PFSK-1 (cell line): ENCODE results near the gene TMX1.

Source experiments
- FOXP2 ChIP-seq: optimal IDR thresholded peaks from 2 replicates; pipeline ENCODE3; 2011; ENCODE audit warnings: borderline replicate concordance, control low read depth, inconsistent platforms; ENCODE audit not compliant: insufficient read depth; ENCODE audit errors: extremely low read length, extremely low read depth
- POLR2AphosphoS5 ChIP-seq: IDR thresholded peaks from 2 replicates; pipeline ENCODE4 v1.6.1; 2012; ENCODE audit warnings: low read depth, mild to moderate bottlenecking, control low read depth, low read length, moderate library complexity
- REST ChIP-seq, 2 experiments: IDR thresholded peaks; 2 replicates each; pipeline versions ENCODE4 v1.6.1 to v1.8.0; 2011 to 2012; ENCODE audit warnings: low read depth in 2 of 2, low read length in 2 of 2, control low read depth in 1 of 2, inconsistent platforms in 1 of 2, mild to moderate bottlenecking in 1 of 2, moderate library complexity in 1 of 2; ENCODE audit not compliant: insufficient read depth in 1 of 2
- SIN3A ChIP-seq: IDR thresholded peaks from 2 replicates; pipeline ENCODE4 v1.6.1; 2012; ENCODE audit warnings: mild to moderate bottlenecking, low read length, moderate library complexity, borderline replicate concordance; ENCODE audit not compliant: insufficient read depth
- TAF1 ChIP-seq: IDR thresholded peaks from 2 replicates; pipeline ENCODE4 v1.6.1; 2012; ENCODE audit warnings: low read length, control low read depth, borderline replicate concordance; ENCODE audit not compliant: insufficient read depth

Gene TMX1

DNA sequence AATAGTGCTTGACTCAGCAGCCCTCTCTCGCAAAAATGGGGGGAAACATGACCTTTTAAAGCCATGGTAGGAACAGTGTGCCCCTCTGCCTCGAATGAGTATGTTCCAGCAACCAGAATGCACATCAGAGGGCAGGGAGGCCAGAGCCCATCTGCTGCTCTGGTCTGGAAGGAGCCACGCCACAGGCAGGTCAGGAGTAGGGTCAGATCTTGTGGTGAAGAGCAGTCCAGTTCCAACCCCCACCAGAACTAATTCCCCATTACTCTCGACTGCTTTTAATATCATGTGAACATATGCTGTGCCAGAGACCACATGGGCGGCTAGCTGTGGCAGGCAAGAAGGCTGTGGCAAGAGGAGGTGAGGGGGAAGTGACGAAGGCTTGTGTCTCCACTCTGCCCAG is 34.6 kb upstream of the TMX1 start:
- TF ChIP-seq SIN3A, result no peak
- TF ChIP-seq TAF1, result no peak
- TF ChIP-seq POLR2AphosphoS5, result no peak
- no peak for TF ChIP-seq REST (IDR thresholded peaks at IDR 0.05; ENCODE audit: insufficient read depth in 1 of 2, low read depth in 2 of 2, low read length in 2 of 2)
- TF ChIP-seq FOXP2, result no peak

GRCh38 chr14:51206462-51206861 is 33.6 kb upstream of the TMX1 start:
- TF ChIP-seq SIN3A (no peak), FOXP2 (no peak), REST (IDR thresholded peaks at IDR 0.05; ENCODE audit: insufficient read depth in 1 of 2, low read depth in 2 of 2, low read length in 2 of 2) (no peak), TAF1 (no peak), POLR2AphosphoS5 (no peak)

- TF ChIP-seq SIN3A (no peak), TAF1 (no peak)
These were observed 32.4 kb upstream of the TMX1 start for GRCh38 chr14:51207621-51208020.

DNA sequence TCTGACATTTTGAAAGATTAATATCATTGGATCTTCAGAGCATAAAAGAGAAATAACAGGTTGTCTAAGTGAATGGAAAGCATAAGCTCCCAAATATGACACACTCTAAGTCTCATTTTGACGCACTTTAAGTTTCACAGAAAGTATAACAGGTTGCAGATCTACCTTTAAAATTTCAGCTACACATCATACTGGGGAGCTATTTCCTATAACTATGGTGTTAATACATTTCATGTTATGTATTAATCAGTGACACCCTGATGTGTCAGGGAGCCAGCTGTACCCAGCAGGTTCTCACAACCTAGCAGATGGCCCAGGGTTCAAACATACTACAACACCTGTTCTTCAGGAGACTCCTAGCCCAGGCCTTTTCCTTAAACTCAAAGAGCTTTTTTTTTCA is 31.1 kb upstream of the TMX1 start:
- no peak for TF ChIP-seq SIN3A
- TF ChIP-seq REST (IDR thresholded peaks at IDR 0.05; ENCODE audit: insufficient read depth in 1 of 2, low read depth in 2 of 2, low read length in 2 of 2), result no peak
- no peak for TF ChIP-seq POLR2AphosphoS5
- no peak for TF ChIP-seq FOXP2
- TF ChIP-seq TAF1, result no peak

GRCh38 chr14:51209457-51209856 is 30.6 kb upstream of the TMX1 start:
- TF ChIP-seq TAF1 (no peak), SIN3A (no peak), POLR2AphosphoS5 (no peak), FOXP2 (no peak), REST (IDR thresholded peaks at IDR 0.05; ENCODE audit: insufficient read depth in 1 of 2, low read depth in 2 of 2, low read length in 2 of 2) (no peak)
